IMR-90 (cell line): ENCODE measurements around the gene KCNN3. TPM values are rescaled to one million over a fixed set of nuclear protein-coding genes. Genes with fewer than 3 reads are reported as not detected.

Experiments used
- ATAC-seq: fragments of 200-7000 bp; cut with Tn5 transposase; 2 replicates; pipeline ENCODE4 v1.9.1; 2020; ENCODE audit warnings: low read depth, mild to moderate bottlenecking, moderate library complexity
- BruUV-seq: library from RNA; stranded (reverse); fragments of 400-500 nt; replicated peaks from 2 replicates; lab custom pipeline; 2021; lab: Mats Ljungman, UMichigan
- CTCF ChIA-PET: fragments of 300-600 bp; formaldehyde crosslinking; extraction: SDS; loops from one replicate; lab custom pipeline; 2021; ENCODE audit warnings: antibody characterized with exemption; lab: Yijun Ruan, JAX
- POLR2A ChIA-PET: fragments of 300-600 bp; sonication (Branson Sonifier 250); formaldehyde crosslinking; loops from one replicate; lab custom pipeline; 2022; ENCODE audit warnings: antibody characterized with exemption; ENCODE audit not compliant: unreplicated experiment; lab: Charles Lee
- DNase-seq: peaks from one replicate; pipeline ENCODE4 v3.0.0; 2013
- H2AFZ ChIP-seq: replicated peaks from 2 replicates; pipeline ENCODE3; 2013; ENCODE audit warnings: low read length, mild to moderate bottlenecking; ENCODE audit not compliant: poor library complexity
- H2AK5ac ChIP-seq: 2 replicates; pipeline ENCODE4 v1.6.1; 2013; ENCODE audit warnings: low read depth, low read length, inconsistent platforms
- H2AK9ac ChIP-seq: replicated peaks from 2 replicates; pipeline ENCODE3; 2013; ENCODE audit warnings: mild to moderate bottlenecking, low read depth, low read length, moderate library complexity; ENCODE audit not compliant: poor library complexity
- H2BK120ac ChIP-seq: 2 replicates; pipeline ENCODE4 v1.6.1; 2013; ENCODE audit warnings: low read depth, low read length, inconsistent platforms
- H2BK15ac ChIP-seq: 3 replicates; pipeline ENCODE4 v1.6.1; 2013; ENCODE audit warnings: low read depth, low read length, inconsistent platforms
- H2BK20ac ChIP-seq: 2 replicates; pipeline ENCODE4 v1.6.1; 2013; ENCODE audit warnings: low read depth, mild to moderate bottlenecking, inconsistent platforms, low read length, moderate library complexity
- H2BK5ac ChIP-seq: 2 replicates; pipeline ENCODE4 v1.6.1; 2013; ENCODE audit warnings: mild to moderate bottlenecking, low read depth, low read length, inconsistent platforms; ENCODE audit not compliant: poor library complexity, severe bottlenecking
- H3K14ac ChIP-seq: replicated peaks from 2 replicates; pipeline ENCODE4 v1.6.1; 2013; ENCODE audit warnings: low read depth, low read length, inconsistent platforms
- H3K18ac ChIP-seq: 2 replicates; pipeline ENCODE4 v1.6.1; 2013; ENCODE audit warnings: low read depth, low read length, control low read depth
- H3K23ac ChIP-seq: 2 replicates; pipeline ENCODE4 v1.6.1; 2013; ENCODE audit warnings: low read depth, low read length, inconsistent platforms
- H3K27ac ChIP-seq: 2 replicates; pipeline ENCODE4 v1.5.1; 2013; ENCODE audit warnings: mild to moderate bottlenecking, control low read depth, low read length; ENCODE audit not compliant: insufficient read depth
- H3K27me3 ChIP-seq: 2 replicates; pipeline ENCODE4 v1.6.1; 2013; ENCODE audit warnings: low read length; ENCODE audit not compliant: control insufficient read depth, insufficient read depth
- H3K36me3 ChIP-seq: 2 replicates; pipeline ENCODE4 v1.6.1; 2013; ENCODE audit warnings: low read length, mixed read lengths; ENCODE audit not compliant: control insufficient read depth, insufficient read depth
- H3K4ac ChIP-seq: 2 replicates; pipeline ENCODE4 v1.6.1; 2013; ENCODE audit warnings: low read depth, low read length, inconsistent platforms
- H3K4me1 ChIP-seq: 2 replicates; pipeline ENCODE4 v1.6.1; 2013; ENCODE audit warnings: low read length, mixed read lengths; ENCODE audit not compliant: control insufficient read depth, insufficient read depth
- H3K4me2 ChIP-seq: 2 replicates; pipeline ENCODE4 v1.6.1; 2013; ENCODE audit warnings: low read depth, mild to moderate bottlenecking, control low read depth, low read length, moderate library complexity
- H3K4me3 ChIP-seq: 2 replicates; pipeline ENCODE4 v1.5.1; 2013; ENCODE audit warnings: low read depth, mild to moderate bottlenecking, control low read depth, low read length, moderate library complexity; ENCODE audit not compliant: insufficient read depth
- H3K56ac ChIP-seq: 2 replicates; pipeline ENCODE4 v1.6.1; 2013; ENCODE audit warnings: low read length, inconsistent platforms; ENCODE audit not compliant: insufficient read depth; ENCODE audit errors: extremely low read depth
- H3K79me1 ChIP-seq, 2 experiments: 2 replicates each; pipeline ENCODE4 v1.6.1; 2013; ENCODE audit warnings: low read length in 2 of 2, inconsistent platforms in 1 of 2, low read depth in 1 of 2
- H3K9ac ChIP-seq: 2 replicates; pipeline ENCODE4 v1.6.1; 2013; ENCODE audit warnings: low read depth, low read length, control low read depth
- H3K9me1 ChIP-seq: 2 replicates; pipeline ENCODE4 v1.6.1; 2013; ENCODE audit warnings: low read length, inconsistent platforms; ENCODE audit not compliant: insufficient read depth
- H3K9me3 ChIP-seq: 2 replicates; pipeline ENCODE4 v1.6.1; 2013; ENCODE audit warnings: low read length; ENCODE audit not compliant: control insufficient read depth, insufficient read depth
- H4K20me1 ChIP-seq: 2 replicates; pipeline ENCODE4 v1.6.1; 2013; ENCODE audit warnings: low read length, inconsistent platforms; ENCODE audit not compliant: insufficient read depth
- H4K5ac ChIP-seq: 2 replicates; pipeline ENCODE4 v1.6.1; 2013; ENCODE audit warnings: mild to moderate bottlenecking, low read depth, low read length, control low read depth
- H4K8ac ChIP-seq, 2 experiments: 2 replicates each; pipeline ENCODE4 v1.6.1; 2013; ENCODE audit warnings: low read depth in 2 of 2, low read length in 2 of 2, control low read depth in 1 of 2, inconsistent platforms in 1 of 2
- H4K91ac ChIP-seq: 2 replicates; pipeline ENCODE4 v1.6.1; 2013; ENCODE audit warnings: low read depth, low read length, inconsistent platforms; ENCODE audit not compliant: insufficient read depth
- BHLHE40 ChIP-seq: fragments of 150-350 bp; IDR thresholded peaks from 2 replicates; pipeline ENCODE4 v1.6.1; 2016; ENCODE audit warnings: mild to moderate bottlenecking, low read depth, low read length
- CEBPB ChIP-seq: IDR thresholded peaks from 2 replicates; pipeline ENCODE4 v1.6.1; 2012; ENCODE audit warnings: low read depth, low read length, improper control_type of control experiment
- CHD1 ChIP-seq: IDR thresholded peaks from 2 replicates; pipeline ENCODE4 v1.6.1; 2012; ENCODE audit warnings: low read depth, low read length, improper control_type of control experiment
- CTCF ChIP-seq: conservative IDR thresholded peaks from 2 replicates; pipeline ENCODE4 v1.5.1; 2012; ENCODE audit warnings: mild to moderate bottlenecking, low read depth, low read length, improper control_type of control experiment
- ELK1 ChIP-seq: fragments of 150-350 bp; IDR thresholded peaks from 2 replicates; pipeline ENCODE4 v1.6.1; 2016; ENCODE audit warnings: low read depth, mild to moderate bottlenecking, low read length, moderate library complexity, borderline replicate concordance
- FOS ChIP-seq: fragments of 150-350 bp; IDR thresholded peaks from 2 replicates; pipeline ENCODE4 v1.6.1; 2016; ENCODE audit warnings: low read depth, low read length
- MAFK ChIP-seq: IDR thresholded peaks from 2 replicates; pipeline ENCODE4 v1.6.1; 2012; ENCODE audit warnings: low read depth, low read length, improper control_type of control experiment
- MAZ ChIP-seq: IDR thresholded peaks from 2 replicates; pipeline ENCODE4 v1.6.1; 2012; ENCODE audit warnings: low read depth, mild to moderate bottlenecking, low read length, improper control_type of control experiment, moderate library complexity, borderline replicate concordance
- MXI1 ChIP-seq: IDR thresholded peaks from 2 replicates; pipeline ENCODE4 v1.6.1; 2012; ENCODE audit warnings: low read depth, mild to moderate bottlenecking, low read length, moderate library complexity, borderline replicate concordance
- NFE2L2 ChIP-seq: fragments of 150-350 bp; IDR thresholded peaks from 2 replicates; pipeline ENCODE4 v1.6.1; 2016; ENCODE audit warnings: low read depth, mild to moderate bottlenecking, low read length
- POLR2A ChIP-seq: IDR thresholded peaks from 2 replicates; pipeline ENCODE4 v1.6.1; 2012; ENCODE audit warnings: mild to moderate bottlenecking, low read depth, low read length
- RAD21 ChIP-seq: IDR thresholded peaks from 2 replicates; pipeline ENCODE4 v1.6.1; 2012; ENCODE audit warnings: low read length, improper control_type of control experiment
- RCOR1 ChIP-seq: IDR thresholded peaks from 2 replicates; pipeline ENCODE4 v1.6.1; 2012; ENCODE audit warnings: mild to moderate bottlenecking, low read length, improper control_type of control experiment; ENCODE audit not compliant: insufficient replicate concordance
- RFX5 ChIP-seq: IDR thresholded peaks from 2 replicates; pipeline ENCODE4 v1.8.0; 2012; ENCODE audit warnings: low read depth, mild to moderate bottlenecking, low read length, moderate library complexity
- SMC3 ChIP-seq: fragments of 150-350 bp; IDR thresholded peaks from 2 replicates; pipeline ENCODE4 v1.6.1; 2016; ENCODE audit warnings: low read depth, mild to moderate bottlenecking, antibody characterized with exemption, low read length, moderate library complexity
- WGBS, 2 experiments: methylation state at CpG; one replicate each; pipeline versions ENCODE4 v1.1.5 to v1.1.7; 2013; ENCODE audit warnings: missing lambda C conversion rate in 2 of 2; ENCODE audit not compliant: insufficient read length in 1 of 2; ENCODE audit errors: extremely low coverage in 2 of 2; 5-methylcytosine and 5-hydroxymethylcytosine counted together
- dilution Hi-C: fragments of 300-500 bp; cut with HindIII; formaldehyde crosslinking; loops from one replicate; pipeline ENCODE4 v1.14.3; 2018; ENCODE audit warnings: low sequenced_read_pairs; ENCODE audit not compliant: unreplicated experiment
- in situ Hi-C: fragments of 300-500 bp; cut with MboI; formaldehyde crosslinking; loops from 3 replicates; pipeline ENCODE4 v1.14.3; 2019; ENCODE audit warnings: low sequenced_read_pairs, inconsistent platforms, mixed read lengths
- intact Hi-C: fragments of 100-400 bp; cut with micrococcal nuclease; formaldehyde crosslinking; loops from 2 replicates; pipeline ENCODE4 v1.10.0; 2022
- polyA plus RNA-seq, 3 experiments: library from polyadenylated mRNA; depleted of rRNA; stranded (reverse); fragments of >200 nt; gene quantifications; 2 replicates each; pipeline ENCODE4 v1.2.3, GENCODE V29; 2012; ENCODE audit warnings: low replicate concordance in 1 of 3
- total RNA-seq: library from RNA; depleted of rRNA; stranded (reverse); fragments of >200 nt; gene quantifications from 2 replicates; pipeline ENCODE4 v1.2.3, GENCODE V29; 2012
- TF ChIP-seq, protein P1 (sequence below): fragments of 150-350 bp; IDR thresholded peaks from 2 replicates; pipeline ENCODE4 v1.6.1; 2017; ENCODE audit warnings: mild to moderate bottlenecking, antibody characterized with exemption, low read length, low read depth

KCNN3 gene
- total and polyA plus RNA-seq, 2 of the 4 experiments (the other 2 are of a cell fraction), result 0.02 TPM; not detected in 1

DNA sequence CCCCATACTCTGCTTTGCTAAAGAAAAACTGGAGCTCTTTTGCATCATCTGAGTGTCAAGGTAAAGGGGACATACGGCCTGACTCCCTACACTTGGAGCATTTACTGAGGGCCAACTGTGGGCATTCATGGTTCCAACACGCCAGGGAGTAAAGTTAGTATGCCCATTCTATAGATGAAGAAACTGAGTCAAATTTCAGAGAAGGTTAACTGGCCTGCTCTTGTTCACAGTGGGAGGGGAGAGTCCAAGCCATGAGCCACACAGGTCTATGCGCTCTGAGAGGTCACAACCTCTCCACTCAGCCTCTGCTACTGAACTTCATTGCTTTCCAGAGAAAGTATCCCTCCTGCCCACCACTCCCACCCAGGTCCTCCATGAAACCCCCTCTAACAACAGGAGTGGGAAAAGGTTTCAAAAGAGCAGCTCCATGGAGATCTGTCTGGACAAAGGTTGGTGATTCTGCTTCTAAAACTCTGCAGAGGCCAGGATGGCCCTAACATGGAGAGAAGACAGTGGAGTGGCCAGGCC is 6.8 kb upstream of the KCNN3 start:
- intact Hi-C loops (loop anchor here (5.0 to 10.0 kb wide), 2 partner anchors 182 to 270 kb away; partner anchors contain the start of gene ADAR), in situ Hi-C loops (no loop called here), dilution Hi-C loops (no loop called here)
- H4K91ac ChIP-seq, result no peak overlapping the region
- no peak overlapping the region; the same call in 2 of the 3 replicates for H2BK15ac ChIP-seq
- TF ChIP-seq, protein P1, sequence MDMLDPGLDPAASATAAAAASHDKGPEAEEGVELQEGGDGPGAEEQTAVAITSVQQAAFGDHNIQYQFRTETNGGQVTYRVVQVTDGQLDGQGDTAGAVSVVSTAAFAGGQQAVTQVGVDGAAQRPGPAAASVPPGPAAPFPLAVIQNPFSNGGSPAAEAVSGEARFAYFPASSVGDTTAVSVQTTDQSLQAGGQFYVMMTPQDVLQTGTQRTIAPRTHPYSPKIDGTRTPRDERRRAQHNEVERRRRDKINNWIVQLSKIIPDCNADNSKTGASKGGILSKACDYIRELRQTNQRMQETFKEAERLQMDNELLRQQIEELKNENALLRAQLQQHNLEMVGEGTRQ, result no peak
- no peak for TF ChIP-seq CHD1
- TF ChIP-seq RFX5, result no peak
- TF ChIP-seq FOS, result no peak
- TF ChIP-seq CTCF, result no peak
- no peak for TF ChIP-seq CEBPB
- no peak for TF ChIP-seq MAFK
- TF ChIP-seq MXI1, result no peak
- TF ChIP-seq NFE2L2, result no peak
- no peak for TF ChIP-seq RCOR1
- TF ChIP-seq MAZ, result no peak
- TF ChIP-seq POLR2A, result no peak
- TF ChIP-seq RAD21, result no peak
- no peak for TF ChIP-seq ELK1
- TF ChIP-seq BHLHE40, result no peak
- TF ChIP-seq SMC3, result no peak
- H3K9me3 ChIP-seq, result no peaks in the 10 kb centered on the region
- no peak overlapping the region for H2BK20ac ChIP-seq
- H3K27me3 ChIP-seq, result peaks cover 63% of the 10 kb centered on the region
- no peak overlapping the region for H3K27ac ChIP-seq
- H3K14ac ChIP-seq, result no peak overlapping the region
- no peaks in the 10 kb centered on the region for H4K20me1 ChIP-seq
- no TSS peak for BruUV-seq
- DNase-seq, result no peak
- no peak for ATAC-seq
- no peak overlapping the region for H2AK9ac ChIP-seq
- H3K4me1 ChIP-seq, result peaks cover 1% of the 10 kb centered on the region; the same call in 1 of the 2 replicates
- H3K4ac ChIP-seq, result no peak overlapping the region
- H3K9ac ChIP-seq, result no peak overlapping the region
- no peaks in the 10 kb centered on the region for H3K36me3 ChIP-seq
- no peak overlapping the region for H4K8ac ChIP-seq
- H2AFZ ChIP-seq, result no peak overlapping the region
- H3K4me3 ChIP-seq, result no peak overlapping the region
- CTCF ChIA-PET, result interaction anchor here (0.6 to 1.1 kb wide), 2 partner anchors 14 to 397 kb away, joined by 3 read pairs; no protein-coding TSS in a partner anchor
- H2AK5ac ChIP-seq, result no peak overlapping the region
- H3K4me2 ChIP-seq, result no peak overlapping the region
- H2BK5ac ChIP-seq, result no peak overlapping the region
- POLR2A ChIA-PET, result no interaction called here
- H3K9me1 ChIP-seq, result no peaks in the 10 kb centered on the region
- no peak overlapping the region for H4K5ac ChIP-seq
- H3K23ac ChIP-seq, result no peak overlapping the region
- H2BK120ac ChIP-seq, result no peak overlapping the region
- H3K56ac ChIP-seq, result no peak overlapping the region
- H3K18ac ChIP-seq, result no peak overlapping the region
- no peaks in the 10 kb centered on the region for H3K79me1 ChIP-seq
- no CpG with 5 or more reads among the region's 3 CpGs for WGBS, 2 experiments
